Gastroesophageal sphincter (tissue), 3 donors: ENCODE data around the gene ITPK1.

Source experiments
- POLR2AphosphoS5 ChIP-seq: sonication (generic); formaldehyde crosslinking; IDR thresholded peaks from one replicate; pipeline ENCODE4 v1.6.1; 2017; ENCODE audit warnings: antibody characterized with exemption
- TF ChIP-seq, protein P1 (sequence below), 4 experiments: fragments of 200-600 bp in 2 of 4; fragments of 450-650 bp in 2 of 4; sonication (generic) in 1 of 4; IDR thresholded peaks; one replicate each; pipeline ENCODE4 v1.5.1; 2017 to 2019; ENCODE audit warnings: antibody characterized with exemption in 4 of 4, mild to moderate bottlenecking in 2 of 4, moderate library complexity in 2 of 4

DNA sequence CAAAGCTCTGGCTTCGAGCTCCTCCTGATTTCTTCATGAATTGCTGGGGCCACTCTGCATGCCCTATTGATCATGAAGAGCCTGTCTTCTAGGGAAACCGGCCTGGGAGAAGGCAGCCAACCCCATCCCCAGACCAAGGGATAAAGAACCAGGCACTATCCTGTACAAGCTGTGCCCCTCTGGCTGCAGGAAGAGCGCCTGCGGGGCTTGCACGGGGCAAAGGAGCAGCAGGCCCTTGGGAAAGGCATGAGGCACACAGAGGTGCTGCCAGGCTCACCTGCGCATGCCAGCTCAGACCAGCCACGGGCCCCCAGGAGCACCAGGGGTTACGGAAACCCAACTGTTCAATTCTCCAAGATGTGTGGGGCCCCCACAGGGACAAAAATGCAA lies 2.1 kb downstream of the ITPK1 start:
- TF ChIP-seq POLR2AphosphoS5, result no peak
- TF ChIP-seq, protein P1, sequence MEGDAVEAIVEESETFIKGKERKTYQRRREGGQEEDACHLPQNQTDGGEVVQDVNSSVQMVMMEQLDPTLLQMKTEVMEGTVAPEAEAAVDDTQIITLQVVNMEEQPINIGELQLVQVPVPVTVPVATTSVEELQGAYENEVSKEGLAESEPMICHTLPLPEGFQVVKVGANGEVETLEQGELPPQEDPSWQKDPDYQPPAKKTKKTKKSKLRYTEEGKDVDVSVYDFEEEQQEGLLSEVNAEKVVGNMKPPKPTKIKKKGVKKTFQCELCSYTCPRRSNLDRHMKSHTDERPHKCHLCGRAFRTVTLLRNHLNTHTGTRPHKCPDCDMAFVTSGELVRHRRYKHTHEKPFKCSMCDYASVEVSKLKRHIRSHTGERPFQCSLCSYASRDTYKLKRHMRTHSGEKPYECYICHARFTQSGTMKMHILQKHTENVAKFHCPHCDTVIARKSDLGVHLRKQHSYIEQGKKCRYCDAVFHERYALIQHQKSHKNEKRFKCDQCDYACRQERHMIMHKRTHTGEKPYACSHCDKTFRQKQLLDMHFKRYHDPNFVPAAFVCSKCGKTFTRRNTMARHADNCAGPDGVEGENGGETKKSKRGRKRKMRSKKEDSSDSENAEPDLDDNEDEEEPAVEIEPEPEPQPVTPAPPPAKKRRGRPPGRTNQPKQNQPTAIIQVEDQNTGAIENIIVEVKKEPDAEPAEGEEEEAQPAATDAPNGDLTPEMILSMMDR (IDR thresholded peaks at IDR 0.05), result no peak
